Measurements from ENCODE around the gene DOK5. TPM values are rescaled to one million over a fixed set of nuclear protein-coding genes. Genes with fewer than 3 reads are reported as not detected.

The DOK5 gene
- total RNA-seq, 1 donor from 2014 or later = 0.69 TPM

DNA sequence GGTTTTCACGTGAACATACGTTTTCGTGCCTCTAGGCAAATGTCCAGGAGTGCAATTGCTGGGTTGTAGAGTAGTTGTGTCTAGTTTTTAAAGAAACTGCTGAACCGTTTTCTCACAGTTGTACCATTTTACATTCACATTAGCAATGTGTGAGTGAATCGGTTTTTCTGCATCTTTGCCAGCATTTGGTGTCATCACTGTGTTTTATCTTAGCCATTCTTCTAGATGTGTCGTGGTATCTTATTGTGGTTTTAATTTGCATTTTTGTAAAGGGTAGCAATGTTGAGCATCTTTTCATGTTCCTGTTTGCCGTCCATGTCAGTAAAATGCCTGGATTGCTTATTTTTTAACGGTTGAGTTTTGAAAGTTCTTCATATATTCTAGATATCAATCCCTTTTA, 10.2 kb downstream of the DOK5 start:
- Histone ChIP-seq H3K27me3 (peaks cover 10% of the 10 kb centered on the region), H3K4me1 (no peaks in the 10 kb centered on the region), H3K4me3 (no peak overlapping the region), H3K36me3 (no peaks in the 10 kb centered on the region), H3K9me3 (no peaks in the 10 kb centered on the region), H3K27ac (no peak overlapping the region)
- no peak for TF ChIP-seq CTCF (IDR thresholded peaks at IDR 0.05)
- no peak for ATAC-seq
- no peak for DNase-seq
- intact Hi-C loops (cut with DNase I) = no loop called here

DNA sequence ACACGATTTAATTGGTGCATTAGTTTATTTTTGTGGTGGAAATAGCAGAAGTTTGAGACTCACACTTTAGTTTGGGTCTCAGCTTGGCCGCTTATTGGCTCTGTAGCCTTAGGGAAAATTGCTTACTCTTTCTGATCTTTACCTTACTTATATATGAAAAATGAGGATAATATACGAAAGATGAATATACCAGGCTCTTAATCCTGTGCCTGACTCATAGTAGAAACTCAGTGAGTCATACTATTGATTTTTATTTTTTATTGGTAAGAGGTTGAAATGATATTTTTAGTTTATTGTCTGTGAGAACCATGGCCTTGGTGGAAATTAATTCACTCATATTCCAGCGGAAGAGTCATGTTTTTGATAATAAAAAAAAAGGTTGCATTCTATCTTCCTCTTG, 11.2 kb downstream of the DOK5 start:
- Histone ChIP-seq H3K27me3 (peaks cover 10% of the 10 kb centered on the region), H3K9me3 (no peaks in the 10 kb centered on the region), H3K27ac (no peak overlapping the region), H3K4me3 (no peak overlapping the region), H3K4me1 (no peaks in the 10 kb centered on the region), H3K36me3 (no peaks in the 10 kb centered on the region)
- intact Hi-C loops (cut with DNase I) = no loop called here
- DNase-seq (no peak), ATAC-seq (no peak)
- TF ChIP-seq CTCF (IDR thresholded peaks at IDR 0.05) = no peak

GRCh38 chr20:54488442-54488841, 13.0 kb downstream of the DOK5 start:
- no peak for TF ChIP-seq CTCF (IDR thresholded peaks at IDR 0.05)
- DNase-seq (no peak), ATAC-seq (no peak)
- intact Hi-C loops (cut with DNase I) = no loop called here
- no peak overlapping the region for H3K27ac ChIP-seq
- no peaks in the 10 kb centered on the region for H3K36me3 ChIP-seq
- no peaks in the 10 kb centered on the region for H3K9me3 ChIP-seq
- no peaks in the 10 kb centered on the region for H3K4me1 ChIP-seq
- H3K4me3 ChIP-seq = no peak overlapping the region
- H3K27me3 ChIP-seq = no peaks in the 10 kb centered on the region

GRCh38 chr20:54491506-54491905, 16.1 kb downstream of the DOK5 start:
- Histone ChIP-seq H3K27ac (no peak overlapping the region), H3K4me3 (no peak overlapping the region), H3K4me1 (no peaks in the 10 kb centered on the region), H3K36me3 (no peaks in the 10 kb centered on the region), H3K9me3 (no peaks in the 10 kb centered on the region), H3K27me3 (no peaks in the 10 kb centered on the region)
- intact Hi-C loops (cut with DNase I) = no loop called here
- ATAC-seq (no peak), DNase-seq (no peak)
- no peak for TF ChIP-seq CTCF (IDR thresholded peaks at IDR 0.05)

GRCh38 chr20:54494303-54495006, 19.1 kb downstream of the DOK5 start:
- intact Hi-C loops (cut with DNase I) = no loop called here
- Histone ChIP-seq H3K4me1 (no peaks in the 10 kb centered on the region), H3K9me3 (no peaks in the 10 kb centered on the region), H3K27me3 (no peaks in the 10 kb centered on the region), H3K27ac (no peak overlapping the region), H3K4me3 (no peak overlapping the region), H3K36me3 (no peaks in the 10 kb centered on the region)
- ATAC-seq (no peak), DNase-seq (no peak)
- no peak for TF ChIP-seq CTCF (IDR thresholded peaks at IDR 0.05)

Measured in upper lobe of right lung (tissue), 1 donor.